HL-60/S4 (cell line): ENCODE results near the gene CD47.

Experiments
- in situ Hi-C: fragments of 300-500 bp; cut with MboI; formaldehyde crosslinking; loops from 2 replicates; pipeline ENCODE4 v1.14.3; 2022; ENCODE audit warnings: low sequenced_read_pairs

Gene CD47

DNA sequence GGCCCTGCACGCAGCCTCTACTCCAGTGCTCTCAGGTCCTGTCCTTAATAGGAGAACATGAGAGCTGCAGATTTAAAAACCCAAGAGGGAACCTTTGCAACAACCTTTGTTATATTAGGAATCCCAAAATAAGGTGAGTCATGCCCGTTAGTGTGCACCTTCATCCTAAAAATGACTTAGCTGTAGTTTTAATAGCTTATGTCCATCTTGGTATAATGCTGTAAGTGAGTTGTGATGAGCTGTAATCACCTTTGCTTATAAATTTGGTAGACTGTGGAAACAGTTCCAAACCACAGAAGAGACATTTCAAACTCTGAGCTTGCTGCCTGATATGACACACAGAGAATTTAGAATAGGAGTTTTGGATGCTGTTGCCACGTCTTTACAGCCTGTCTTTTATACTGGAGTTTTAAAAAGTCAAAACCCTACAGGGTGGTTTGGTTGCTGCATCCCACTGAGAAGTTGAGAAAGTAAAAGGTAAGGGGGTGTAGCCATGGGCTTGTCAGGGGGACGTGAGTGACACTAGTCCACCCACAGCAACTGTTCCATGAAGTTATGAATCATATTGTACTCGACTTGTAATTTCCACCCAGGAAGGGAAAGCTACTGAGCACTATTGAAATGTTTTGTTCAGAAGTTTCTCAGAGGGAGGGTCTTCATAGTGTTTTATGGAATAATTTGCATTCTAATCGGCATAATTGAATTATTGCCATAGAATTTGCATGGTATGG, 27.4 kb upstream of the CD47 start:
- in situ Hi-C loops, result no loop called here

GRCh38 chr3:108117241-108117775, 26.5 kb upstream of the CD47 start:
- in situ Hi-C loops, result no loop called here

- in situ Hi-C loops, result no loop called here
Measured at GRCh38 chr3:108114423-108115065, 23.7 kb upstream of the CD47 start.

DNA sequence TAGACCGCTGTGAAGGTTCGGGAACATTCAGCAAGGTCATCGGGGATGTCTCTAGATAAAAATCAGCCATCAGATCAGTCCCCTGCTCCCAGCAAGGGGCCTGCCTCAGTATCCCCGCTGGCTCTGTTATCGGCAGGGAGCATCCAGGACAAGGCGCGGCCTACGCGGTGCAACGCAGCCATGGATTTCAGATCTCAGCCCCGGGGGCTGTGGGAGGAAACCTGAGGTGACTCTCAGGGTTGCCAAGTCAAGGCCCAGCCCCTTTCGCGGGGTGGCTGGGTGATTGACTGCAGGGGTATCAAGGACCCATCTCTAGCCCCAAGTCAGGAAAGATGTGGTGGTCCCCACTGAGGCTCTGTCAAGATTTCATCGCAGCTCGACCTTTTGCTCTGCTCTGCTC, 23.1 kb upstream of the CD47 start:
- in situ Hi-C loops, result no loop called here

GRCh38 chr3:108110934-108111333, 20.1 kb upstream of the CD47 start:
- in situ Hi-C loops, result no loop called here

DNA sequence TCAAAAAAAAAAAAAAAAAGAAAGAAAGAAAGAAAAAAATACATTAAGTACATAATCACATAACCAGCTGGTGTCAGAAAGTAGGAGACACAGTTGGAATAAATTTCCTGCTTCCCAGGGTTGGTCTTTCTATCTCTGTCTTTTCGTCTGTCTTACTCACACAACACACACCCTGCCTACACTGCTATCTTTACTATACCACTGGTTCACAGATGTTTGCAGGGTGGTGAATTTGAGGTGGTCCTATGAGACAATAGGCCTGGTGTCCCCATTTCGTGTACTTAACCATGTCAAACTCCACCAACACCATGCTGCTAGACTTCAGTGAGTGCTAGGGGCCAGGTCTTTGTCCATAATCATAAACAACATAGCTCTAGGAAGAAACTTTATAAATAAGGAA, 17.6 kb upstream of the CD47 start:
- in situ Hi-C loops, result no loop called here

- in situ Hi-C loops, result no loop called here
Measured at GRCh38 chr3:108106449-108106848, 15.6 kb upstream of the CD47 start.

DNA sequence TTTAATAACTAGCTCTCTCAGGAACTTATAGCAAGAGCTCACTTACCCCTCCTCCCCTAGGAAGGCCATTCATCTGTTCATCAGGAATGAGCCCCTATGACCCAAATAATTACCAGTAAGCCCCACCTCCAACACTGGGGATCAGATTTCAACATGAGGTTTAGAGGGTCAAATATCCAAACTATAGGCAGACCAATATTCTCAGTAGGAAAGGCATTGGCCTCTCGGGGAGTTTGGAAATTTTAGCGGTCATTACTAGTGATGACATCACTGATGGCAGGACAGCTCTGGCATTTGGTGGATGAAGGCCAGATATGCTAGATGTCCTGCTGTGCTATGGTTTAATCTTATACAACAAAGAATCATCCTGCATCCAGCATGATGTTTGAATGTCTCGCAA, 15.2 kb upstream of the CD47 start:
- in situ Hi-C loops, result no loop called here

DNA sequence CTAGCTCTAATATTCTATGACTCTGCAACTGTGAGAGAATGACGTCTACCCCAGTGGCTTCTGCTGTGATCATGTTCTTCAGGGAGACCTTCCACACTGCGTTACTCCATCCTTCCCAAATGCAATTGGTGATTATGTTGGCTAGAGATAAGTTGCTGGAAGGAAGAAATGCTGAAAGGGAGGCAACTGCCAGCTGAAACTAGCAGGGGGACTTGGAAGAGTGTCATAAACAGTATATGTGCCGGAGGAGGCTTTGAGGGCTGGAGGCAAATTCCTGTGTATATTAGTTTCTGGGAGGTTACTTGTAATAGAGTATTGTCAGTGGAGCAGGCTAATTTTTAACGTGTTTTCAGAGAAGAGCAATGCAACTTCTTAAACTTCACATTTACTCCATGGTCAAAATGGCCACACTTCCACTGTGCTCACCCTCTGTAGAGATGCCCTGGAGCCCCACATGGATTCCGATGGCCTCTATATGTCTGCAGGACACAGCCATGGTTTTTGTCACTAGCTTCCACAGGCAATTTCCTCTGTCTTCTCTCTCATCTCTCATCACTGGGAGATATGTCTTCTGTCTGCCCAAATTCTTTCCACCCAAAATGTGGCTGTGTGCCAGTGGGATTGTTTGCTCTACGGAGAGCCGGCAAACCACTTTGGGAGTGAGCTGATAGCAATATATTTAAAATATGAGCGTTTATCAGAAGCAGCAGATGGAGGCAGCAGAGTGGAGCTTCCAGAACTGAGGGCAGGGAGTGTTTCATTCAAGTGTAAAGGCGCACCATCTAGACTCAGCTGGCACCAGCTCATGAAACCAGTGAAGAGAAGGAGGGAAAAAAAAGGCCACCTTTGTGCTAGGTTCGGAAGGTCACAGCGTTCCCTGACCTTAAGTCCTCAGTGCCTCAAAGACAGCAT, 13.3 kb upstream of the CD47 start:
- in situ Hi-C loops, result no loop called here

- in situ Hi-C loops, result no loop called here
Measured at GRCh38 chr3:108103040-108103751, 12.4 kb upstream of the CD47 start.

- in situ Hi-C loops, result no loop called here
Measured at GRCh38 chr3:108102420-108103039, 11.7 kb upstream of the CD47 start.

- in situ Hi-C loops, result no loop called here
Measured at GRCh38 chr3:108100906-108101660, 10.3 kb upstream of the CD47 start.

- in situ Hi-C loops, result no loop called here
Measured at GRCh38 chr3:108099679-108100428, 9.0 kb upstream of the CD47 start.

DNA sequence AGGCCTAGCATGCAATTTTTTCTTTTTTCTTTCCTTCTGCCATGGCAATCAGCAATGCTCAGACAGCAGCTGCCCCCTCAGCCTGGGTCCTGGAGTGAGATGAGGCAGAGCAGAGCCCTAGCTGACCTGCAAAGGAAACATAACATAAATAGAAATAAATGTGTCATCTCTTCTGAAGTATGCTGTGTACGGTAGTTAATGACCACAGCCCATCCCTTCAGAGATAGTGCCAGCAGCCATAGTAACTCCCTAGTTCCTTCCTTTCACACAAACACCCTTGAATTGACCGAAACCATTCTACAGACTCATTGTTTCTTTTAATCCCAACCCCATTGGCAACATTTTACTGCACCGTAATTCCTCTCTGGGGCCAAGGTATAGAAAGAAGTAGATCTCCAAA, 8.4 kb upstream of the CD47 start:
- in situ Hi-C loops, result no loop called here

- in situ Hi-C loops, result no loop called here
Measured at GRCh38 chr3:108098003-108098370, 7.2 kb upstream of the CD47 start.

DNA sequence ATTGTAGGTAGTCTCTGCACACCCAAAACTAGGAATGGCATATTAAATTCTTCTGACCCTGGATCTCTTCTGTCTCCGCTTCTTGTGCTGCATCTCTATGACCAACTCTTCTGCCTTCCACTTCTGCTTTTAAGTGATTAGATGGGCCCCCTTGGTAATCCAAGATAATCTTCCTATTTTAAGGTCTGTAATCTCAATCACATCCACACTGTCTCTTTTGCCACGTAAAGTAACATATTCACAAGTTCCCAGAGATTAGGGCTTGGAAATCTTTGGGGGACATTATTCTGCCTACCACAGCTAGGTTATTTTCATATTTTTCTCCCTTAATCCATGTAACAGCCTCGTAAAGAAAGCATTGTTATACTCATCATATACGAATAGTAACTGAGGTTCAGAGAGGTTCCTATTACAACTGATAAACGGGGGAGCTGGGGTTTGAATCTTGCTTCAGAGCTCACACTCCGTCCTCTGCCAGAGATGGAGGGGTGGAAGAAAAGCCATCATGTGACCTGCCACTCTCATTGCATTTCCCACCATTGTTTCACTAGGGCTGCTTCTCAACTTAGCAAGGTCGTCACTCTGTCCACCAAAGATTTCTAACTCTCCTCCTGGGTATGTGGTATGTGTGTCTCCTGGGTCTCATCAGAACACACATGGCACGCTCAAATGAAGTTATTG, 6.6 kb upstream of the CD47 start:
- in situ Hi-C loops, result no loop called here

DNA sequence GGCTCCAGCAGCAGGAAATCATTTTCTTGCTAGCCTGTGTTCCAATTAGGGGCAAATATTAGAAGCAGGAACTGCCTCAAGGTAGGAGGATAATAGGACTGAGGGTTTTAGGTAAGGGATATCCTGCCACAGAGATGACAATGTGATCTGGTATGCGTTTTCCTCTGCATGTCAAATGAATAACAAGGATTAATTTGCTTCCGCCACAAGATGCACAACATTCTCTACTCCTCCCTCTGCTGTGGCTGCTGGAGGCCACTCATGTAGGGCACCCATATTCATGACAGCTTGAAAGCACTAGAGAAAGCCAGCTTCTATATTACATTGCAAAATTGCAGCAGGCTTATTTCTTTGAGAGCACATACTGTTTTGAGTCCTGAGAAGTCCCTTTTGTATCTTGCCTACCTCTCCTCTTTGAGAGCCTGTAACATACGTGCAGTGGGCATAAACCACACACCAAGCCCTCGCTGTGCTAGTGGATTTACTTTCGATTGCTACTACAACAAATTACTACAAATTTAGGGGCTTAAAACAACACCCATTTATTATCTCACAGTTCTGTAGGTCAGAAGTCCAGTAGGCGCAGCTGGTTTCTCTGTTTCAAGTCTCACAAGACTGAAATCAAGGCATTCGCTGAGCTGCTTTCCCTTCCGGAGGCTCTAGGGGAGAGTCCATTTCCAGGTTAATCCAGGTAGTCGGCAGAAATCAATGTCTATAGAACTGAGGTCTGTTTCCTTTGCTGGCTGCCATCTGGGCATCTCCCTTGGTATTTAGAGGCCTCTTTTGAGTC, 5.9 kb upstream of the CD47 start:
- in situ Hi-C loops, result no loop called here

DNA sequence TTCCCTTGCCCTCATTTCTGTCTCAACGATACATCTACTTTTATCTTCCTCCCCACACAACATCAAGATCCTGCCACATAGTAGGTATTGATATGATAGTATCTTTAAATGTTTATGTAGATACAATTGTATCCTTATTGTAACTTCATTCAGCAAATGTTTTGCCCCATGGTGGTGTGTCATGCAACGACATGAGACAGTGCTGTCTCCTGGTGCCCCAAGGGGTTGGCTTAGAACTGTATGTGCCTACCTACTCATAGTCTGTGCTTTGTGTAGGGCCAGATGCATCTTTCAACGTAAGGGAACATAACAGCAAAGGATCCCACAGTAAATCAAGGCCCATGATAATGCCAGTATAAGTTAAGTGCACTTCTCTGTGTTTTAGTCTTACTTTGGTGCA, 2.8 kb upstream of the CD47 start:
- in situ Hi-C loops, result no loop called here
